ENCODE results near the gene SOX12.
"Not testable (repeated sequence)": the region's sequence is repeated elsewhere in the genome, so short reads cannot be mapped to it uniquely, and the experiment has no call there.

The SOX12 gene

DNA sequence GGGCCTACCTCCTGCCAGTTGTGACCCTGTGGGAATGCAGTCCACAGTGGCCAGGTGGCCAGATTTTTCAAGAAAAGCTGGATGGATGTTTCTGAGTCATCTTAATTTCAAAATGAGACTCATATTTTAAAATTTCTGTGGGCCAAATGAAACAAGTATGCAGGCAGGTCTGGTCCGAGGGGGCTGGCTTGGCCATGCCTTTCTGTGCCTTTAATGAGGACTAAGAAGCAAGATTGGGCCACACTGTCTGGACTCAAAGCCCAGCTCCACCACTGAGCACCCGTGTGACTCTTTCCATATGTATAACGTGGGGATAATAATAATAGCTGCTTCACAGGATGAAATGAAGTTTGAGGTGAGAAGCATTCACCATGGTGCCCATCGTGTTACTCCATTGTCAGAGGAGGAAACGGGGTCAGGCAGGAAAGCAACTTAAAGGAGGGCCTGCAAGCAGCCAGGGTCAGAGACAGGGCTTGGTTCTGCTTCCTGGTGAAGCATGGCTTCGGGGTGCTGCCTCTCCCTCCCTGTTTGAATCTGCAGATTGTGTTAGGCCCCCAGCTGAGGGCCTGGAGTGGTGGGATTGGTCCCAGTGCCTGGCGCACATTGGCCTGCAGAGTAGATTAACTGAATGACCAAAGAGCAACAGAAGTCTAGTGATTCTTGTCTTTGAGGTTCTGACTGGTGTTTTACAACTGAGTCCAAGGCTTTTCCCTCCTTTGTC lies 3.8 kb downstream of the SOX12 start:
- no peak for DNase-seq (ENCODE audit: low spot score)

GRCh38 chr20:329851-330232 lies 4.5 kb downstream of the SOX12 start:
- no peak for DNase-seq (ENCODE audit: low spot score)

DNA sequence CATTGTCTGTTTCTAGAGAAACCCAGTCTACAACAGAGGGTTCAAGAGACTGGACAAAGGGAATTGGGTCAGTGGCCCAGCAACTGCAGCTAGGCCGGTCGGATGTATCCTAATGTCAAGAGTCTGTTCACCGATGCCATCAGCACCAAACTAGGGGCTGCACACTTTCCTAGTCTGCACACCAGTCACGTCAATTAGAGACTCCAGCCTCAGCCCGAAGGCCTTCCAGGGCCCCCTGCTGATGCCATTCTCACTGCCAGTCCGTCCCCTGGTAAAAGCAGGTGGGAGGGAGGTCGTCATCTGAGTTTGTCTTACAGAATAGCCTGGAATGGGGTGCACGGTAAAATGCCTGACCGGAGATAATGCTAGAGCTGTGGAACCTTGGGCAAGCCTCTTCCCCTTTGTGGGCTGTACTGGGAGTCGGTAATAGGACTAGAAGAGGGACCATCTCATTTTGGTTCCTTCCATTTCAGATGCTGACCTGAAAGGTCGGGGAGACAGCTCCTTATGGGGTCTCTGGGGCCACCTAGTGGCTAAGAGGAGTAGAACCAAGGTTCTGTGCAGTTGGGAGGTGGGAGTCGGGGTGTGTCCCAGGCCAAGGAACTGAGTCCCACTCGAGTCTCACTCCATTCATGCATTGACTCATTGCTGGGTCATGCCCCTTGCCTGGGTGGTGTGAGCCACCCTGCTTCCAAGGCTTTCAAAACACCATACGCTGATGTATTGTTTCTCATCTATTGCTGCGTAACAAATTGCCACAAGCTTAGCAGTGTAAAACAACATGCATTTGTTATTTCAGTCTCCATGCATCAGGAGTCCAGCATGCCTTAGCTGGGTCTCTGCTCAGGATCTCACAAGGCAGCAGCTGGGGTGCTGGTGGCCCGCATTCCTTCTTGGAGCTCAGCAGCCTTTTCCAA lies 5.1 kb downstream of the SOX12 start:
- DNase-seq (ENCODE audit: low spot score) = peak; percentile 74

- DNase-seq (ENCODE audit: low spot score) = no peak
Measured at GRCh38 chr20:334578-334977, 9.2 kb downstream of the SOX12 start.

DNA sequence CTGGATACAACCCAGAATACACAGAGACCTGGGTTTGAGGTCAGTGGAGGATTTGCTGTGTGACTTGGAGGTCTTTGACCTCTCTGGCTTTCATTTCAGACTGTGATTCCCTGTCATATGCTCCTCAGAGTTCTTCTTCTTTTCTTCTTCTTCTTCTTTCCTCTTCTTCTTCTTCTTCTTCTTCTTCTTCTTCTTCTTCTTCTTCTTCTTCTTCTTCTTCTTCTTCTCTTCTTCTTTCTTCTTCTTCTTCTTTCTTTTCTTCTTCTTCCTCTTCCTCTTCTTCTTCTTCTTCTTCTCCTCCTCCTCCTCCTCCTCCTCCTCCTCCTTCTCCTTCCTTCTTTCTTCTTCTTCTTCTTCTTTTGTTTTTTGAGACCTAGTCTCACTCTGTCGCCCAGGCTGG lies 10.7 kb downstream of the SOX12 start:
- not testable (repeated sequence) for DNase-seq (ENCODE audit: low spot score)

GRCh38 chr20:341682-342081 lies 16.3 kb downstream of the SOX12 start:
- no peak for DNase-seq (ENCODE audit: low spot score)

- DNase-seq (ENCODE audit: low spot score) = no peak
Measured at GRCh38 chr20:343107-343506, 17.8 kb downstream of the SOX12 start.

- DNase-seq (ENCODE audit: low spot score) = no peak
Measured at GRCh38 chr20:346033-346639, 20.8 kb downstream of the SOX12 start.

DNA sequence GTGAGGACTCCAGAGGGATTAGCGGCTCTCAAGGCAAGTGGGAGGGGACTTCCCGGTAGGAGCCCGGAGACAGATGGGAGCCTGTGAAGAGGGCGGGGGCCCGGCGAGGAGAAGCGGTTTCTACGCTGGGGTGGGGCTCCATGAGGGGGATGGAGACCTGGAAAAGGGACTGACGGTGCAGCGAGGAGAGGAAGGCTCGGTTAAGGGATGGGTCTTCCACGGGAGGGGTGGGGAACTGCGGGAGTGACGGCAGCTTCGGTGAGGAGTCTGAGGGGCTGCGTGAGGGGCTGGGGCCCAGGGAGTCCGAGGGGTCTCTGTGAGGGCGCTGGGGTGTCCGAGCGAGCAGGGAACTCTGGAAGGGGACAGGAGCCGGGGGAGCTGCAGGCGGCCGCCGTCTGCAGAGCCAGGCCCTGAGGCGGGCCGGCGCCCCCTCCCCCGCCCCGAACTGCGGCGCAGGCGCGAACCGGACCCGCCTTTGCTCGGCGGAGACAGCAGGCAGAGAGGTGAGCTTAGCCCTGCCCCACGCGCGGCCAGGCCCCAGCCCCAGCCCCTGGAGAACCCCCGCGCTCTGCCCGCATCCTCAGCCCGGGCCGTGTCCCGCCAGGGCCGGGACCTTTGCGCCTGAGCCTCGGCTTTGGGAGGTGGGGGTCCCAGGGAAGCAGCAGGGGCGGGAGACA lies 21.4 kb downstream of the SOX12 start, which contains the start of gene NRSN2:
TSS of gene NRSN2 (plus strand) at position 472 of the 677 bp plus-strand sequence. CDS start 2,533 bp downstream, outside the sequence.
- no peak for DNase-seq (ENCODE audit: low spot score)

- no peak for DNase-seq (ENCODE audit: low spot score)
Measured at GRCh38 chr20:347317-347639, 21.9 kb downstream of the SOX12 start.

DNA sequence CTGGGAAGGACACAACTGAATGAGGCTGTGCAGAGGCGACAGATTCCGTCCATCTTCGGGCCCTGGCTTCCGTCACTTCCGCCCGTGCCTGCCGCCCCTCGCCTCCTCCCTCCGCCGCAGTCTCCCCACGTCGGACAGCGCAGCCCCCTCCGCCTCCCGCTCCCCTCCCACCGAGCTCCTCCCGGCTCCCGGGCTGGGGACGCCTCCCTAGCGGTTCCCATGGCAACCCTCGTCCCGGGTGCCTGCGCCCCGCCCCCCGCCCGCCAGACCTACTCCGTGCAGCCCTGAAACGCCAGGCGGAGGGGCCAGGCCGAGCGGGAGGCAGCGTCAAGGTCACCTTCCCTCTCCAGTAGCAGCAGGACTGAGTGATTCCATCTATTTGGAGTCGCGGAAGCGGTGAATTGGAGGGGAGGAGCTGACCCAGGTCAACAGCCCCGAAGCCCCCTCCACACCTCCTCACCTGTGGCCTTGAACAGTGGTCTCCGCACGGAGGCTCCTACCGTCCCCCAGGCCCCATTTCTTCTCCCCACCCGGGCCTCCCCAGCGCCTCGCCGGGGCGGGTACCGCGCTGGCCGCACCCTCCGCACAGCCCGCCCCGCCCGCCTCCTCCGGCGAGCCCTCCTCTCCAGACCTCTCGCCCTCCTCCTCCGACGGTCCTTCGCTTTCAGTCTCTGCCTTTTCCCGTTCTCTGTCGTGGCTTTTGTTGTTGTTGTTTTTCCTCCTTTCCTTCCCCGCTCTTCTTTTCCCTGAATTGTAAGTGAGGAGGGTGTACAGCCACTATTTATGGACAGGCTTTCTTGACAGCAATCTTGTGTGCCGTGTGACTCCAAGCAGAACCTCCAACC lies 22.5 kb downstream of the SOX12 start:
- peak; percentile 56 for DNase-seq (ENCODE audit: low spot score)

- DNase-seq (ENCODE audit: low spot score) = no peak
Measured at GRCh38 chr20:348972-349841, 23.9 kb downstream of the SOX12 start.

DNA sequence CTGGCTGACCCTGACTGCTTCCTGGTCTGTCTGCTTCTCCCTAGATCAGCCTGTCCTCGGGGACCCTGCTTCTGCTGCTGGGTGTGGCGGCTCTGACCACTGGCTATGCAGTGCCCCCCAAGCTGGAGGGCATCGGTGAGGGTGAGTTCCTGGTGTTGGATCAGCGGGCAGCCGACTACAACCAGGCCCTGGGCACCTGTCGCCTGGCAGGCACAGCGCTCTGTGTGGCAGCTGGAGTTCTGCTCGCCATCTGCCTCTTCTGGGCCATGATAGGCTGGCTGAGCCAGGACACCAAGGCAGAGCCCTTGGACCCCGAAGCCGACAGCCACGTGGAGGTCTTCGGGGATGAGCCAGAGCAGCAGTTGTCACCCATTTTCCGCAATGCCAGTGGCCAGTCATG lies 27.8 kb downstream of the SOX12 start:
- DNase-seq (ENCODE audit: low spot score) = no peak

- DNase-seq (ENCODE audit: low spot score) = peak; percentile 84
Measured at GRCh38 chr20:354298-354977, 29.1 kb downstream of the SOX12 start.

- DNase-seq (ENCODE audit: low spot score) = not testable (repeated sequence)
Measured at GRCh38 chr20:356154-356553, 30.8 kb downstream of the SOX12 start.

GRCh38 chr20:356745-357144 lies 31.4 kb downstream of the SOX12 start:
- no peak for DNase-seq (ENCODE audit: low spot score)

GRCh38 chr20:358891-359555 lies 33.7 kb downstream of the SOX12 start:
- DNase-seq (ENCODE audit: low spot score) = no peak

GRCh38 chr20:361561-361960 lies 36.2 kb downstream of the SOX12 start:
- no peak for DNase-seq (ENCODE audit: low spot score)
